Measurements from ENCODE around the gene ITGBL1.

- TF ChIP-seq CTCF (IDR thresholded peaks at IDR 0.05) (no peak), POLR2A (IDR thresholded peaks at IDR 0.05) (no peak)
Observed at GRCh38 chr13:101576455-101576854, 124.0 kb downstream of the ITGBL1 start.
